Mucosa of stomach (tissue), 1 donor: Measurements from ENCODE around the gene SLC13A3.

Source experiments
- H3K27me3 ChIP-seq: one replicate; pipeline ENCODE4 v1.7.0; 2013; ENCODE audit warnings: mild to moderate bottlenecking, low read length; ENCODE audit not compliant: control insufficient read depth, insufficient read depth
- H3K36me3 ChIP-seq: one replicate; pipeline ENCODE4 v1.7.0; 2013; ENCODE audit warnings: low read length; ENCODE audit not compliant: control insufficient read depth, insufficient read depth
- H3K4me1 ChIP-seq: one replicate; pipeline ENCODE4 v1.7.0; 2013; ENCODE audit warnings: mild to moderate bottlenecking, low read length; ENCODE audit not compliant: control insufficient read depth, insufficient read depth
- H3K4me3 ChIP-seq: one replicate; pipeline ENCODE4 v1.7.0; 2013; ENCODE audit warnings: low read length
- H3K9ac ChIP-seq: one replicate; pipeline ENCODE4 v1.7.0; 2013; ENCODE audit warnings: mild to moderate bottlenecking, low read length, moderate library complexity
- H3K9me3 ChIP-seq: one replicate; pipeline ENCODE4 v1.7.0; 2013; ENCODE audit warnings: mild to moderate bottlenecking, low read length, moderate library complexity; ENCODE audit not compliant: control insufficient read depth
- donor health status: Pancreatic carcinoma.

The SLC13A3 gene

DNA sequence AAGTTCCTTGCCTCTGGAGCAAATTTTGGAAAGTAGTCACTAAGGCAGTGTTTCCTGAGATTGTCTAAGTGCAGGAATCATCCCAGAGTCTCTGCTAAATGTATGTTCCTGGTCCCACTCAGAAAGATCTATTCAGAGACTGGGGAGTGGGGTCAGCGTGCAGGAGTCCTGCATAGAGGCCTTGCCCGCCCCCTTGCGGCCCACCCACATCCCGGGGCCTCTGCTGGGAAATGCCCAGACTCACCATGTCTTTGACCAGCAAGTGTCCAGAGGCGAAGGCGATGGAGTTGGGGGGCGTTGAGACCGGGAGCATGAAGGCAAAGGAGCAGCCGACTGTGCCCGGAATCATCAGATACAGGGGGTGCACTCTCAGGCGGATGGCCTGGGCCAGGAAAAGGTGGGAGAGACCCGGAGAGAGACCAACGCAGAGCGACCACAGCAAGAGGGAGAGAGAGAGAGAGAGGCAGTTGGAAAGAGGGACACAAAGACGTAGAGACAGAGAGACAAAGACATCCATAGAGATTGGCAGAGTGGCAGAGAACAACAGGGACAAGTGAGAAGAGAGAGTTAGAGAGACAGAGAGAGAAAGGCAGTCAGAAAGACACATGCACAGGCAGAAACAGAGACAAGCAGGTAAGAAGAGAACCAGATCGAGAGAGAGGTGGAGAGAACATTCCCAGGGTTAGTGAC, 87.9 kb downstream of the SLC13A3 start:
- H3K27me3 ChIP-seq, result no peaks in the 10 kb centered on the region
- H3K4me1 ChIP-seq, result peaks cover 22% of the 10 kb centered on the region
- H3K9me3 ChIP-seq, result no peaks in the 10 kb centered on the region
- H3K36me3 ChIP-seq, result no peaks in the 10 kb centered on the region
- peak overlapping the region; percentile 43 for H3K4me3 ChIP-seq
- H3K9ac ChIP-seq, result no peak overlapping the region

DNA sequence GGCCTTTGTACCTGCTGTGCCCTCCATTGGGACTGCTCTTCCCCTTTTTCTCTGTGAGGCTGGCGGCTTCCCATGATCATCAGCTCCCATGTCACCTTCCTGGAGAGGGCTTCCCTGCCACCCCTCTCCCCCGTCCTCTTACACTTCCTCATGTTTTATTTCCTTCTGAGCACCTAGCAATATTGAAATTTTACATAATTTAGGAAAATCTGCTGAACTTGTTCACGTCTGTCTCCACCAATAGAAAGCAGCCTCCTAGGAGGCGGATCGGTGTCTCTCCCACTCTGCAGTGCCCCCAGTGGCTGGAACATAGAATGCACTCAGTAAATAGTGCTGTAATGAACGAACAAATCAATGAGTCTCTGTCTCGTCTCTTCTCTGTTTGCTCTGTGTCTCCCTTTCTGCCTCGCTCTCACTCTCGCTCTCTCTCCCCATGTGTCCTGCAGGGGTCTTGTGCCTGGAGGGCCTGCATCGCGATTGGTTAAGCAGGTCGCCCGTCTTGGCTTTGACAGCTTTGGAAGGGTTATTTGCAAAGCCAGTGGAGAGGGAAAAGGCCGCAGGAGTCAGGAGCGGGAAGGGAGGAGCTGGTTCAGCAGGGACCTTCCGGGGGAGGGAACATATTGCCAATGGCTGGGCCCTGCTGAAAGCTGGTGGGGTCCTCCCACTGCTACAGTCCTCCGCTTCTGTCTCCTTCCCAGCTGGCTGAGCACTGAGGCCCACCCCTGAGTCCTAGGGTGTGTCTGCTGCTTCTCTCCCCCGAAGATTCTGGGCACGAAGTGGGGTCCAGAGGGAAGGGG, 88.7 kb downstream of the SLC13A3 start:
- no peaks in the 10 kb centered on the region for H3K27me3 ChIP-seq
- peak overlapping the region; percentile 43 for H3K4me3 ChIP-seq
- H3K9me3 ChIP-seq, result no peaks in the 10 kb centered on the region
- no peaks in the 10 kb centered on the region for H3K36me3 ChIP-seq
- no peak overlapping the region for H3K9ac ChIP-seq
- H3K4me1 ChIP-seq, result peaks cover 30% of the 10 kb centered on the region

DNA sequence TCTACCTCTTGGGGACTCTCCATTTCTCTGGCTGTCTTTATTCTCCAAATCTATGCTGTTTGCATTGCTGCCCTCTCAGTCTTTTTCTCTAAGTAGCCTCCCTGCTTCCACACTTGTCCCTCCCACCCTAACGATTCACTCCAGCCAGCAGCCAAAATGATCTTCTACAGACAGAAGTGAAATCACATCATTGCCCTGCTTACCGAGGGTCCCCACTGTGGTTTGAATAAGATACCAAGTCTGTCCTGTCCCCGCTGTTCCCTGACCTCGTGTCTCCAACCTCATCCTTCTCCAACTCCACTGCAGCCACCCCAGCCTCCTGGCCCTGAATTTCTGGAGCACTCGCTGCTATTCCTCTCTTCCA, 89.3 kb downstream of the SLC13A3 start:
- Histone ChIP-seq H3K27me3 (peaks cover 1% of the 10 kb centered on the region), H3K9ac (no peak overlapping the region), H3K36me3 (no peaks in the 10 kb centered on the region), H3K9me3 (no peaks in the 10 kb centered on the region), H3K4me3 (peak overlapping the region; percentile 43), H3K4me1 (peaks cover 33% of the 10 kb centered on the region)

DNA sequence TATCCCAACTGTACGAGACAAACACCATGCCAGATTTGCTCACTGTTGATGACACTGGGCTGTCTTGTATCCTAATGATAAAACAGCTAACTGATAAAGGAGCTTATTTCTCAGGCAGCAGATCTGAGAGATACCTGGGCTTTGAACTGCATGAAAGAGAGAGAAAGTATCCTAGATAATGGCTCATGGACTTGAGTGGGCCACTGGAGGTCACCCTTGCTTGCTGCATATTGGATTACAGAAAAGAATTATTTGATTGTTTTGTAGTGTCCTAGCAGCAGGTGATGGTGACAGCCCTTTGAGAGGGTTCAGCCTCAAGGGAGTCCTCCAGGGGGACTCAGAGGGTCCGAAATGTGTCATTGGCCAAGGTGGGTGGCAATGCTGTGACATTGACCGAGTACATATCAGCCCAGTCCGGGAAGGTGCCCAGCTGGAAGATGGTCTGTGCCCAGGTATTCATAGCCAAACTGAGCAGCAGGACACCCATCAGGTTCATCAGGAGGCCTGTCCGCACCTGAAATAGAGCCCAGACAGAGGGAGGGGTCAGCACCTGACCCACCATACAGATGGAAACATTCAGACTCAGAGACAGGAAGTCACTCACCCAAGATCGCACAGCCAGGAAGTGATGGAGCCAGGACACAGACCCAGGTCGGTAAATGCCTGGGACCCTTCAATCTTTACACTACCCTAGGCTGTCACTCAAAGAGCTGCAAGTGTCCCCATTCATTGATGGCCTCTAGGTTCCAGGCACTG, 91.4 kb downstream of the SLC13A3 start:
- Histone ChIP-seq H3K27me3 (peaks cover 5% of the 10 kb centered on the region), H3K9me3 (no peaks in the 10 kb centered on the region), H3K4me3 (no peak overlapping the region), H3K9ac (no peak overlapping the region), H3K36me3 (no peaks in the 10 kb centered on the region), H3K4me1 (peaks cover 33% of the 10 kb centered on the region)

DNA sequence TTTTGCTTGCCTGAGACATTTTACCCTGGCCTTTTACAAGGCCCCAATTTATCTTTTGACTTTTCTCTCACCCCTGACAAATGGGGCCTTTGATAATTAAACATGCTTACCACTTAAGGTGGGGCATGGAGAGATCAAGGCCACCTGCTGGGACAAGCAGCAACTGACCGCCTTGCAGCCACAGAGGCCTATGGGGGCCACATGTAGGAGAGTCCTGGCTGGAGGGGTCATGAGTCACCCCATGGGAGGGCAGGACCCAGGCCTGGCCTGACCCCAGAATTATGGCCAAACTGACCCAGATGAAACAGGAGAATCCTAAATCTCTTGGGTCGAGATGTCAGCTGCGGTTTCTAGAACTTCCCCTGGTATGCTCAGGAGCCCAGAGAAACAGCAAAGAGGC, 92.3 kb downstream of the SLC13A3 start:
- H3K4me3 ChIP-seq, result no peak overlapping the region
- H3K9me3 ChIP-seq, result no peaks in the 10 kb centered on the region
- H3K9ac ChIP-seq, result no peak overlapping the region
- no peaks in the 10 kb centered on the region for H3K36me3 ChIP-seq
- H3K27me3 ChIP-seq, result peaks cover 5% of the 10 kb centered on the region
- H3K4me1 ChIP-seq, result peaks cover 33% of the 10 kb centered on the region

DNA sequence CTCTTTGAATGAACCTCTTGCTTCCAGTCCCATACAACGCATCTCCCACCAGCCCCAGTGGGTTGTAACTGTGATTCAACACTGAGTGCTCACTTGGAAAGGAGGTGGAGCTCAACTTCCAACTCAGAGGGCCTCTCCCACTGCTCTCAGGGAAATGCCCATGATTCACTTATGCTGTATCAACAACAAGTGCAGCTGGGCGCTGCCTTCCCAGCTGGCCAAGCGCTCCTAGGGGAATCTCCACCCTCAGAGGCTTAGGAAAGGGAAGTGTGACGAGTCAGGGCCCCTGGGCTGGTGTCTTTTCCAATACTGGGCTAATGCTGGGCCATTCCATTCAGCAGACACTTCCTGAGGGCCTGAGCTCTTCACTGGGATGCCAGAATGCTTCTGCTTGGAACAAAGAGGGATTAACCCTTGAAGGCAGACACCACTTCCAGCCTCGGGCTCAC, 92.7 kb downstream of the SLC13A3 start:
- Histone ChIP-seq H3K27me3 (peaks cover 5% of the 10 kb centered on the region), H3K4me3 (no peak overlapping the region), H3K9ac (no peak overlapping the region), H3K4me1 (peaks cover 33% of the 10 kb centered on the region), H3K36me3 (no peaks in the 10 kb centered on the region), H3K9me3 (no peaks in the 10 kb centered on the region)

DNA sequence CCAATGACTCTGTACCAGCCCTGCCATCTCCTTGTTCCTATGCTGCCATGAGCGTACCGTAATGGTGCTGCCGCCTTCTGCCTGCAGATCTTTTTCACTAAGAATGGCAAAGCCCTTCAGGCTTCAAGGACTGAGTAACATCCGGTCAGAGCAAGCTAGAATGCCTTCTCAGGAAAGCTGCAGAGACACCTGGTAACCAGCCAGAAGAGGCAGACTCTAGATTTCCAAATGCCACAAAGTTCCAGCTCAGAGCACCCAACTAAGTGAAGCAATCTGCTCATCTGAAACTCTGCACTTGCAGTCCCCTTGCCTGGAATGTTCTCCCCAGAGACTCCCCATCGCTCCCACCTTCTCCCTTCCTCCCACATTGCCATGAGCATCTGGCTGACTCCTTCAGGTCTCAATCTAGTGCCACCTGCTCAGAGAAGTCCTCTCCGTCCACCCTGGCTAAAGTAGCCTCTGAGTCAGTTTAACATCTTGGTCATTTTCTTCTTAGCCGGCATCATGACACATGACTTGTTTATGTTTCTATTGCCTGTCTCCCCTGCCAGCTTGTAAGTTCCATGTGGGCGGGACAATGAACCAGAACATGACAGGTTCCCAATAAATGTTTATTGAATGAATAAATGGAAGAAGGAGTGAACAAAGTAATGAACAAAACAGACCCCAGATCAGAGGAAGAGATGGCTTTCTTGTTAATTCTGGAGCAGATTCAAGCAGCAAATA, 93.9 kb downstream of the SLC13A3 start:
- Histone ChIP-seq H3K4me1 (peaks cover 24% of the 10 kb centered on the region), H3K9ac (no peak overlapping the region), H3K9me3 (no peaks in the 10 kb centered on the region), H3K4me3 (no peak overlapping the region), H3K36me3 (no peaks in the 10 kb centered on the region), H3K27me3 (peaks cover 5% of the 10 kb centered on the region)

DNA sequence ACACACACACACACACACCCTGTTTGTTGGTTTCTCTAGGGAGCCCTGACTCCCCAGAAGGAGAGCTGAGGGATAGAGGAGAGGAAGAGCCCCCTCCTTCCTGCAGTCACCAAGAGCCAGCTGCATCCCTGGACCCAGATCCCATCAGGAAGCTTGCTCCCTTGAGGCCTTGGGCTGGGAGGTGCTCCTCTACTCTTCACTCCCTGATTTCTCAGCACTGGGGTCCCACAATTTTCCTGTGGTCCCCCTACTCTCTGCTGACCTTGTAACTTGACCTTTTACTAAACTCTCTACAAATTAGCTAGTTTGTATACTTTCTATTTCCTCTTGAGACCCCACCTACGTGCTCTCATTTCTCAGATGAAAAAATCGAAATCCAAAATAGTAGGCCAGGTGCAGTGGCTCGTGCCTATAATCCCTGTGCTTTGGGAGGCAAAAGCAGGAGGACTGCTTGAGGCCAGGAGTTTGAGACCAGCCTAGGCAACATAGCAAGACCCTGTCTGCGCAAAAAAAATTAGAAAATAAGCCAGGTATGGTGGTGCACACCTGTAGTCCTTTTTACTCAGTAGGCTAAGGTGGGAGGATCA, 95.8 kb downstream of the SLC13A3 start:
- Histone ChIP-seq H3K4me3 (no peak overlapping the region), H3K9me3 (no peaks in the 10 kb centered on the region), H3K36me3 (no peaks in the 10 kb centered on the region), H3K4me1 (peaks cover 18% of the 10 kb centered on the region), H3K27me3 (peaks cover 5% of the 10 kb centered on the region), H3K9ac (no peak overlapping the region)

DNA sequence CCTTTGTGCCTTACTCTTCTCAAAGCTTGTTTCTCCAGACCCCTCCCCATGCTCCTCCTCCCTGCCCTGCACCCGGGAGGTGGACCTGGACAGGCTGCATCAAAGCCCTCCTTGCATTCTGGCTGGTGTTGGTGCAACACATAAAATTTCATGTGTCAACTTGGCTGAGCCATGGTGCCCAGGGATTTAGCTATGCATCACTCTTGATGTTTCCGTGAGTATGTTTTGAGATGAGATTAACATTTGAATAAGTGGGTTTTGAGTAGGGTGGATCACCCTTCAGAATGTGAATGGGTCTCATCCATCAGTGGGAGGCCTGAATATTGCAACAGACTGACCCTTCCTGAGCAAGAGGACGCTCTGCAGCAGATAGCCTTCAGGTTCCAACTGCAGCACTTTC, 96.4 kb downstream of the SLC13A3 start:
- Histone ChIP-seq H3K4me3 (no peak overlapping the region), H3K36me3 (no peaks in the 10 kb centered on the region), H3K9me3 (no peaks in the 10 kb centered on the region), H3K9ac (no peak overlapping the region), H3K4me1 (peaks cover 18% of the 10 kb centered on the region), H3K27me3 (peaks cover 5% of the 10 kb centered on the region)

DNA sequence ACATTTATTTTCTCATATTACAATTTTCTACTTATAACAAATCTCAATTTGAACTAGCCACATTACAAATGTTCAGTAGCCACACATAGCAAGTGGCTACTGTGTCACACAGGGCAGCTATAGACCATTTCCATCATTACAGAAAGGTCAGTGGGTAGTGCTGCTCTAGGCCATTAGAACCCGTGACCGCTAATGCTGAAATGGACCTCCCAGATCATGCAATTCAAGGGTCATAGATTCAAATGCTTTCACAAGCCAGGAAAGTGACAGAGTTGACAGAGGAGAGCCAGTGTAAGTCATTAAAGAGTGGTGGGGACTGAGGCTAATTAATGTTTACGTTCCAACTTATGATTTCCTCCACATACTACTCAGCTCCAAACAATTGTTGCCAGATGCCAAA, 97.3 kb downstream of the SLC13A3 start:
- Histone ChIP-seq H3K4me1 (peaks cover 15% of the 10 kb centered on the region), H3K36me3 (no peaks in the 10 kb centered on the region), H3K4me3 (no peak overlapping the region), H3K27me3 (peaks cover 5% of the 10 kb centered on the region), H3K9ac (no peak overlapping the region), H3K9me3 (no peaks in the 10 kb centered on the region)
